Epithelial cell of esophagus (primary cell): ENCODE measurements around the gene SIKE1.
"Not testable (repeated sequence)": the region's sequence is repeated elsewhere in the genome, so short reads cannot be mapped to it uniquely, and the experiment has no call there.

Experiments used
- DNase-seq: peaks from one replicate; pipeline ENCODE4 v3.0.0; 2010; ENCODE audit warnings: low read depth
- H3K4me3 ChIP-seq: 2 replicates; pipeline ENCODE4 v1.5.1; 2011; ENCODE audit warnings: mild to moderate bottlenecking, low read length, control low read depth
- CTCF ChIP-seq: IDR thresholded peaks from 2 replicates; pipeline ENCODE4 v1.5.1; 2011; ENCODE audit warnings: low read depth, mild to moderate bottlenecking, low read length, control low read depth, inconsistent platforms; ENCODE audit not compliant: insufficient read depth; ENCODE audit errors: missing control alignments

The SIKE1 gene

GRCh38 chr1:114758256-114758832 lies 22.1 kb downstream of the SIKE1 start:
- H3K4me3 ChIP-seq = peak overlapping the region; percentile 100
- DNase-seq = peak; percentile 72

GRCh38 chr1:114757455-114758255 lies 22.8 kb downstream of the SIKE1 start, which contains the start of gene CSDE1:
CSDE1 (minus strand) TSS chr1:114757984; CDS start chr1:114739890, 18,094 bp downstream.
- peak; percentile 98 for DNase-seq
- peak; percentile 67 for TF ChIP-seq CTCF
- peak within 1 kb of the TSS; percentile 100 for H3K4me3 ChIP-seq

More at GRCh38 chr1:114758256-114758832, 22.1 kb downstream of the SIKE1 start:
- TF ChIP-seq CTCF = no peak

- peak; percentile 86 for DNase-seq
- peak overlapping the region; percentile 100 for H3K4me3 ChIP-seq
Observed at GRCh38 chr1:114756949-114757454, 23.5 kb downstream of the SIKE1 start.

GRCh38 chr1:114756009-114756892 lies 24.2 kb downstream of the SIKE1 start:
- TF ChIP-seq CTCF = no peak
- no peak for DNase-seq
- peak overlapping the region; percentile 100 for H3K4me3 ChIP-seq

More at GRCh38 chr1:114756949-114757454, 23.5 kb downstream of the SIKE1 start:
- no peak for TF ChIP-seq CTCF

- peak; percentile 8 for DNase-seq
- peak overlapping the region; percentile 100 for H3K4me3 ChIP-seq
- TF ChIP-seq CTCF = no peak
Observed at GRCh38 chr1:114755006-114755931, 25.2 kb downstream of the SIKE1 start.

GRCh38 chr1:114753702-114754101 lies 26.8 kb downstream of the SIKE1 start:
- not testable (repeated sequence) for DNase-seq, H3K4me3 ChIP-seq
